HCT116 (cell line): ENCODE measurements around the gene BDKRB1. TPM values are rescaled to one million over a fixed set of nuclear protein-coding genes. Genes with fewer than 3 reads are reported as not detected.

ENCODE experiments used
- ATAC-seq: fragments of 200-7000 bp; cut with Tn5 transposase; 2 replicates; pipeline ENCODE4 v1.9.1; 2020; ENCODE audit warnings: mild to moderate bottlenecking, moderate library complexity
- BruUV-seq: library from RNA; stranded (reverse); fragments of 400-500 nt; replicated peaks from 2 replicates; lab custom pipeline; 2021; lab: Mats Ljungman, UMichigan
- CTCF ChIA-PET: fragments of 300-600 bp; sonication (Branson Sonifier 250); formaldehyde crosslinking; loops from one replicate; lab custom pipeline; 2021; ENCODE audit warnings: antibody characterized with exemption; lab: Charles Lee
- POLR2A ChIA-PET: fragments of 300-600, 350-600 bp; sonication (Branson Sonifier 250); formaldehyde crosslinking; loops from one replicate; lab custom pipeline; 2021; ENCODE audit warnings: antibody characterized with exemption; lab: Charles Lee
- RAD21 ChIA-PET, 2 experiments: fragments of 300-600 bp; sonication (Branson Sonifier 250); formaldehyde crosslinking; loops; one replicate each; lab custom pipeline; 2023; ENCODE audit warnings: low total read pairs in 2 of 2; ENCODE audit not compliant: uncharacterized antibody in 2 of 2, unreplicated experiment in 2 of 2, low non-redundant PET in 1 of 2; lab: Charles Lee
- DNase-seq: peaks from one replicate; pipeline ENCODE4 v3.0.0-alpha.2; 2010; ENCODE audit warnings: low read depth, low spot score
- H2AFZ ChIP-seq: fragments of 200-600 bp; shearing (Covaris generic), sonication (generic); 2 replicates; pipeline ENCODE4 v1.6.1; 2017; ENCODE audit warnings: low read depth, mixed run types, mixed read lengths, antibody characterized with exemption, low read length; ENCODE audit not compliant: poor library complexity, severe bottlenecking
- H3K27ac ChIP-seq: 2 replicates; pipeline ENCODE4 v1.5.1; 2012; ENCODE audit warnings: low read depth, low read length
- H3K27me3 ChIP-seq: fragments of 200-600 bp; sonication (generic); 2 replicates; pipeline ENCODE4 v1.6.1; 2016; ENCODE audit warnings: mixed run types, low read length, mixed read lengths; ENCODE audit not compliant: insufficient read depth
- H3K36me3 ChIP-seq, 2 experiments: fragments of 200-500 bp in 1 of 2; fragments of 200-600 bp in 1 of 2; sonication (Bioruptor generic) in 1 of 2; sonication (generic) in 1 of 2; 2 replicates each; pipeline versions ENCODE4 v1.5.1 to v1.6.1; 2014 to 2016; ENCODE audit warnings: low read length in 2 of 2, inconsistent platforms in 1 of 2, mixed read lengths in 1 of 2, mixed run types in 1 of 2; ENCODE audit not compliant: insufficient read depth in 2 of 2, control insufficient read depth in 1 of 2
- H3K4me1 ChIP-seq, 2 experiments: fragments of 200-600 bp in 1 of 2; sonication (generic) in 1 of 2; 2 replicates each; pipeline versions ENCODE4 v1.5.1 to v1.6.1; 2012 to 2017; ENCODE audit warnings: low read length in 2 of 2, inconsistent platforms in 1 of 2, mild to moderate bottlenecking in 1 of 2, mixed read lengths in 1 of 2, mixed run types in 1 of 2, moderate library complexity in 1 of 2; ENCODE audit not compliant: insufficient read depth in 2 of 2, control insufficient read depth in 1 of 2
- H3K4me2 ChIP-seq: fragments of 200-600 bp; sonication (generic); 2 replicates; pipeline ENCODE4 v1.6.1; 2017; ENCODE audit warnings: mixed run types, low read length, mixed read lengths
- H3K4me3 ChIP-seq, 2 experiments: fragments of 200-600 bp in 1 of 2; sonication (generic) in 1 of 2; replicated peaks in 1 of 2; 2 replicates each; pipeline ENCODE4 v1.5.1; 2011 to 2016; ENCODE audit warnings: low read length in 2 of 2, control low read depth in 1 of 2, low read depth in 1 of 2, mild to moderate bottlenecking in 1 of 2, mixed read lengths in 1 of 2, mixed run types in 1 of 2
- H3K79me2 ChIP-seq: fragments of 200-600 bp; sonication (generic); 2 replicates; pipeline ENCODE4 v1.6.1; 2017; ENCODE audit warnings: mild to moderate bottlenecking, mixed run types, low read length, moderate library complexity, mixed read lengths; ENCODE audit not compliant: insufficient read depth
- H3K9ac ChIP-seq: fragments of 200-600 bp; sonication (generic); 2 replicates; pipeline ENCODE4 v1.6.1; 2016; ENCODE audit warnings: low read length, mixed read lengths
- H3K9me2 ChIP-seq: fragments of 200-600 bp; sonication (generic), shearing (Covaris generic); 2 replicates; pipeline ENCODE4 v1.6.1; 2017; ENCODE audit warnings: mixed run types, mild to moderate bottlenecking, moderate library complexity; ENCODE audit not compliant: insufficient read depth
- H3K9me3 ChIP-seq, 2 experiments: fragments of 200-500 bp in 1 of 2; fragments of 200-600 bp in 1 of 2; sonication (Bioruptor generic) in 1 of 2; sonication (generic) in 1 of 2; 2 replicates each; pipeline ENCODE4 v1.6.1; 2014 to 2017; ENCODE audit warnings: low read length in 2 of 2, mixed read lengths in 2 of 2, inconsistent platforms in 1 of 2, low read depth in 1 of 2, mild to moderate bottlenecking in 1 of 2, mixed run types in 1 of 2, moderate library complexity in 1 of 2; ENCODE audit not compliant: control insufficient read depth in 1 of 2, insufficient read depth in 1 of 2
- H4K20me1 ChIP-seq: fragments of 200-600 bp; sonication (generic), shearing (Covaris generic); 2 replicates; pipeline ENCODE4 v1.6.1; 2017; ENCODE audit warnings: mixed run types, mild to moderate bottlenecking, moderate library complexity; ENCODE audit not compliant: insufficient read depth
- CBX3 ChIP-seq: IDR thresholded peaks from 2 replicates; pipeline ENCODE4 v1.6.1; 2012; ENCODE audit warnings: low read depth
- CEBPB ChIP-seq: IDR thresholded peaks from 2 replicates; pipeline ENCODE4 v1.6.1; 2012; ENCODE audit warnings: low read depth
- EZH2 ChIP-seq: fragments of 200-600 bp; sonication (generic); IDR thresholded peaks from 2 replicates; pipeline ENCODE4 v1.6.1; 2017; ENCODE audit warnings: antibody characterized with exemption, mixed run types
- EZH2phosphoT487 ChIP-seq: fragments of 200-600 bp; IDR thresholded peaks from 2 replicates; pipeline ENCODE4 v1.6.1; 2018; ENCODE audit warnings: antibody characterized with exemption, borderline replicate concordance
- FOSL1 ChIP-seq: IDR thresholded peaks from 2 replicates; pipeline ENCODE4 v1.6.1; 2012; ENCODE audit warnings: low read depth
- JUND ChIP-seq: IDR thresholded peaks from 2 replicates; pipeline ENCODE4 v1.6.1; 2012
- POLR2AphosphoS5 ChIP-seq: IDR thresholded peaks from 2 replicates; pipeline ENCODE4 v1.6.1; 2011; ENCODE audit warnings: mild to moderate bottlenecking, low read depth, low read length, moderate library complexity
- RAD21 ChIP-seq: IDR thresholded peaks from 2 replicates; pipeline ENCODE4 v1.6.1; 2012; ENCODE audit warnings: low read depth, mild to moderate bottlenecking
- SIN3A ChIP-seq: IDR thresholded peaks from 2 replicates; pipeline ENCODE4 v1.6.1; 2012; ENCODE audit warnings: low read depth
- SP1 ChIP-seq: IDR thresholded peaks from 2 replicates; pipeline ENCODE4 v1.6.1; 2012; ENCODE audit warnings: low read depth
- SRF ChIP-seq: IDR thresholded peaks from 2 replicates; pipeline ENCODE4 v1.6.1; 2012; ENCODE audit warnings: low read depth
- TCF7L2 ChIP-seq: IDR thresholded peaks from 2 replicates; pipeline ENCODE4 v1.7.0; 2011; ENCODE audit warnings: borderline replicate concordance, inconsistent platforms; ENCODE audit not compliant: insufficient read depth, insufficient read length; ENCODE audit errors: extremely low read depth
- YY1 ChIP-seq: IDR thresholded peaks from 2 replicates; pipeline ENCODE4 v1.6.1; 2011; ENCODE audit warnings: low read length, low read depth, moderate library complexity, mild to moderate bottlenecking; ENCODE audit not compliant: insufficient replicate concordance; ENCODE audit errors: extremely low read depth
- ZNF274 ChIP-seq: fragments of 200-500 bp; sonication (Bioruptor generic); IDR thresholded peaks from 2 replicates; pipeline ENCODE4 v1.6.1; 2014; ENCODE audit warnings: mild to moderate bottlenecking, low read depth, low read length, inconsistent platforms
- intact Hi-C: fragments of 100-400 bp; cut with micrococcal nuclease; formaldehyde crosslinking; loops from 2 replicates; pipeline ENCODE4 v1.10.0; 2022
- total RNA-seq: library from RNA; stranded (reverse); gene quantifications from one replicate; pipeline ENCODE4 v1.2.1, GENCODE V29; 2021; ENCODE audit not compliant: unreplicated experiment
- TF ChIP-seq, protein P1 (sequence below): IDR thresholded peaks from 2 replicates; pipeline ENCODE4 v1.6.1; 2012
- TF ChIP-seq, protein P2 (sequence below): IDR thresholded peaks from 2 replicates; pipeline ENCODE4 v1.6.1; 2012
- TF ChIP-seq, protein P3 (sequence below), 3 experiments: fragments of 200-600 bp in 1 of 3; sonication (generic) in 1 of 3; IDR thresholded peaks in 2 of 3; conservative IDR thresholded peaks in 1 of 3; 2 replicates each; pipeline ENCODE4 v1.5.1; 2012 to 2017; ENCODE audit warnings: low read depth in 2 of 3, low read length in 2 of 3, antibody characterized with exemption in 1 of 3, borderline replicate concordance in 1 of 3, control low read depth in 1 of 3, mild to moderate bottlenecking in 1 of 3, mixed read lengths in 1 of 3, mixed run types in 1 of 3, moderate library complexity in 1 of 3; ENCODE audit not compliant: insufficient read depth in 1 of 3
- TF ChIP-seq, protein P4 (sequence below): IDR thresholded peaks from 2 replicates; pipeline ENCODE4 v1.6.1; 2012; ENCODE audit warnings: low read depth
- TF ChIP-seq, protein P5 (sequence below): IDR thresholded peaks from 2 replicates; pipeline ENCODE4 v1.6.1; 2011; ENCODE audit warnings: mild to moderate bottlenecking, low read length, moderate library complexity; ENCODE audit not compliant: insufficient replicate concordance; ENCODE audit errors: extremely low read depth

BDKRB1 gene
- total RNA-seq, 1 experiment from 2014 or later = not detected

DNA sequence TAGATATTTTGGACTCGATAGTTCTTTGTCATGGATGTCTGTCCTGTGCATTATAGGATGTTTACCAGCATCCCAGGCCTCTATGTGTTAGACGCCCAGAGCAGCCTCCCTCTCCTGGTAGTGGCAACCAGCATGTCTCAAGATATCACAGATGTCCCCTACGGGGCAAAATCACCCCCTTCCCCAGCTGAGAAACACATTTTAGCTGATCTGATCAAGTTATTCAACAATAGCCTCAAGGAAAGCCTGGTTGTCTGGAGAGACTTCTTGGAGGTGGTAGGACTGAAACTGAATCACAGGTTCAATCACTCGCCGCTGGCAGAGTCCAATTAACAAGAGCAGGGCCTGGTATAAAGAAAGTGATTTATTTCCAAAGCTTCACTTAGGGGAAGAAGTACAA, 17.6 kb downstream of the BDKRB1 start:
- no TSS peak for BruUV-seq
- no peak for ATAC-seq
- intact Hi-C loops = loop anchor here (2.0 kb wide), 2 partner anchors 217 to 275 kb away; no protein-coding TSS in a partner anchor
- TF ChIP-seq, protein P1, sequence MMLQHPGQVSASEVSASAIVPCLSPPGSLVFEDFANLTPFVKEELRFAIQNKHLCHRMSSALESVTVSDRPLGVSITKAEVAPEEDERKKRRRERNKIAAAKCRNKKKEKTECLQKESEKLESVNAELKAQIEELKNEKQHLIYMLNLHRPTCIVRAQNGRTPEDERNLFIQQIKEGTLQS = no peak
- TF ChIP-seq EZH2 (no peak), TCF7L2 (no peak), SIN3A (no peak), ZNF274 (no peak), POLR2AphosphoS5 (no peak), FOSL1 (no peak), RAD21 (no peak), CEBPB (no peak), JUND (no peak), EZH2phosphoT487 (no peak), SP1 (no peak), SRF (no peak), YY1 (no peak), CBX3 (no peak)
- TF ChIP-seq, protein P2, sequence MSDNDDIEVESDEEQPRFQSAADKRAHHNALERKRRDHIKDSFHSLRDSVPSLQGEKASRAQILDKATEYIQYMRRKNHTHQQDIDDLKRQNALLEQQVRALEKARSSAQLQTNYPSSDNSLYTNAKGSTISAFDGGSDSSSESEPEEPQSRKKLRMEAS = no peak
- TF ChIP-seq, protein P3, sequence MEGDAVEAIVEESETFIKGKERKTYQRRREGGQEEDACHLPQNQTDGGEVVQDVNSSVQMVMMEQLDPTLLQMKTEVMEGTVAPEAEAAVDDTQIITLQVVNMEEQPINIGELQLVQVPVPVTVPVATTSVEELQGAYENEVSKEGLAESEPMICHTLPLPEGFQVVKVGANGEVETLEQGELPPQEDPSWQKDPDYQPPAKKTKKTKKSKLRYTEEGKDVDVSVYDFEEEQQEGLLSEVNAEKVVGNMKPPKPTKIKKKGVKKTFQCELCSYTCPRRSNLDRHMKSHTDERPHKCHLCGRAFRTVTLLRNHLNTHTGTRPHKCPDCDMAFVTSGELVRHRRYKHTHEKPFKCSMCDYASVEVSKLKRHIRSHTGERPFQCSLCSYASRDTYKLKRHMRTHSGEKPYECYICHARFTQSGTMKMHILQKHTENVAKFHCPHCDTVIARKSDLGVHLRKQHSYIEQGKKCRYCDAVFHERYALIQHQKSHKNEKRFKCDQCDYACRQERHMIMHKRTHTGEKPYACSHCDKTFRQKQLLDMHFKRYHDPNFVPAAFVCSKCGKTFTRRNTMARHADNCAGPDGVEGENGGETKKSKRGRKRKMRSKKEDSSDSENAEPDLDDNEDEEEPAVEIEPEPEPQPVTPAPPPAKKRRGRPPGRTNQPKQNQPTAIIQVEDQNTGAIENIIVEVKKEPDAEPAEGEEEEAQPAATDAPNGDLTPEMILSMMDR (IDR thresholded peaks at IDR 0.05 in 2 of 3, conservative IDR thresholded peaks at IDR 0.05 in 1 of 3; ENCODE audit: borderline replicate concordance in 1 of 3, insufficient read depth in 1 of 3, low read depth in 2 of 3, low read length in 2 of 3) = no peak
- TF ChIP-seq, protein P4, sequence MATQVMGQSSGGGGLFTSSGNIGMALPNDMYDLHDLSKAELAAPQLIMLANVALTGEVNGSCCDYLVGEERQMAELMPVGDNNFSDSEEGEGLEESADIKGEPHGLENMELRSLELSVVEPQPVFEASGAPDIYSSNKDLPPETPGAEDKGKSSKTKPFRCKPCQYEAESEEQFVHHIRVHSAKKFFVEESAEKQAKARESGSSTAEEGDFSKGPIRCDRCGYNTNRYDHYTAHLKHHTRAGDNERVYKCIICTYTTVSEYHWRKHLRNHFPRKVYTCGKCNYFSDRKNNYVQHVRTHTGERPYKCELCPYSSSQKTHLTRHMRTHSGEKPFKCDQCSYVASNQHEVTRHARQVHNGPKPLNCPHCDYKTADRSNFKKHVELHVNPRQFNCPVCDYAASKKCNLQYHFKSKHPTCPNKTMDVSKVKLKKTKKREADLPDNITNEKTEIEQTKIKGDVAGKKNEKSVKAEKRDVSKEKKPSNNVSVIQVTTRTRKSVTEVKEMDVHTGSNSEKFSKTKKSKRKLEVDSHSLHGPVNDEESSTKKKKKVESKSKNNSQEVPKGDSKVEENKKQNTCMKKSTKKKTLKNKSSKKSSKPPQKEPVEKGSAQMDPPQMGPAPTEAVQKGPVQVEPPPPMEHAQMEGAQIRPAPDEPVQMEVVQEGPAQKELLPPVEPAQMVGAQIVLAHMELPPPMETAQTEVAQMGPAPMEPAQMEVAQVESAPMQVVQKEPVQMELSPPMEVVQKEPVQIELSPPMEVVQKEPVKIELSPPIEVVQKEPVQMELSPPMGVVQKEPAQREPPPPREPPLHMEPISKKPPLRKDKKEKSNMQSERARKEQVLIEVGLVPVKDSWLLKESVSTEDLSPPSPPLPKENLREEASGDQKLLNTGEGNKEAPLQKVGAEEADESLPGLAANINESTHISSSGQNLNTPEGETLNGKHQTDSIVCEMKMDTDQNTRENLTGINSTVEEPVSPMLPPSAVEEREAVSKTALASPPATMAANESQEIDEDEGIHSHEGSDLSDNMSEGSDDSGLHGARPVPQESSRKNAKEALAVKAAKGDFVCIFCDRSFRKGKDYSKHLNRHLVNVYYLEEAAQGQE = no peak
- TF ChIP-seq, protein P5, sequence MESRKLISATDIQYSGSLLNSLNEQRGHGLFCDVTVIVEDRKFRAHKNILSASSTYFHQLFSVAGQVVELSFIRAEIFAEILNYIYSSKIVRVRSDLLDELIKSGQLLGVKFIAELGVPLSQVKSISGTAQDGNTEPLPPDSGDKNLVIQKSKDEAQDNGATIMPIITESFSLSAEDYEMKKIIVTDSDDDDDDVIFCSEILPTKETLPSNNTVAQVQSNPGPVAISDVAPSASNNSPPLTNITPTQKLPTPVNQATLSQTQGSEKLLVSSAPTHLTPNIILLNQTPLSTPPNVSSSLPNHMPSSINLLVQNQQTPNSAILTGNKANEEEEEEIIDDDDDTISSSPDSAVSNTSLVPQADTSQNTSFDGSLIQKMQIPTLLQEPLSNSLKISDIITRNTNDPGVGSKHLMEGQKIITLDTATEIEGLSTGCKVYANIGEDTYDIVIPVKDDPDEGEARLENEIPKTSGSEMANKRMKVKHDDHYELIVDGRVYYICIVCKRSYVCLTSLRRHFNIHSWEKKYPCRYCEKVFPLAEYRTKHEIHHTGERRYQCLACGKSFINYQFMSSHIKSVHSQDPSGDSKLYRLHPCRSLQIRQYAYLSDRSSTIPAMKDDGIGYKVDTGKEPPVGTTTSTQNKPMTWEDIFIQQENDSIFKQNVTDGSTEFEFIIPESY = no peak
- H3K4me2 ChIP-seq = no peak overlapping the region
- H3K9ac ChIP-seq = no peak overlapping the region
- no peak for DNase-seq
- no peak overlapping the region for H3K4me3 ChIP-seq
- H2AFZ ChIP-seq = no peak overlapping the region
- no peaks in the 10 kb centered on the region for H3K4me1 ChIP-seq
- H3K9me2 ChIP-seq = no peaks in the 10 kb centered on the region
- H3K9me3 ChIP-seq = peaks cover 8 to 23% of the 10 kb centered on the region in 2 experiments; a peak in 2 of 4 replicates
- CTCF ChIA-PET = interaction anchor here (1.5 to 4.4 kb wide), 2 partner anchors 173 to 275 kb away, joined by 7 to 66 read pairs; no protein-coding TSS in a partner anchor
- no peaks in the 10 kb centered on the region for H3K27me3 ChIP-seq
- H3K27ac ChIP-seq = no peak overlapping the region
- H3K79me2 ChIP-seq = no peaks in the 10 kb centered on the region
- no peaks in the 10 kb centered on the region for H3K36me3 ChIP-seq
- H4K20me1 ChIP-seq = no peaks in the 10 kb centered on the region
- RAD21 ChIA-PET = interaction anchor here in 1 of 2 experiments (2.9 kb wide), 1 partner anchor 173 kb away, joined by 11 read pairs; no protein-coding TSS in a partner anchor
- POLR2A ChIA-PET = no interaction called here
